B cell (primary cell): ENCODE data around the gene ZNF747. TPM values are rescaled to one million over a fixed set of nuclear protein-coding genes. Genes with fewer than 3 reads are reported as not detected.

ENCODE experiments used
- ATAC-seq: fragments of 200-7000 bp; cut with Tn5 transposase; one replicate; pipeline ENCODE4 v1.10.0; 2021; ENCODE audit warnings: low read depth, mild to moderate bottlenecking, moderate number of reproducible peaks, moderate library complexity
- CTCF ChIA-PET: fragments of 350-600 bp; sonication (Branson Sonifier 250); formaldehyde crosslinking; loops from one replicate; lab custom pipeline; 2021; ENCODE audit warnings: antibody characterized with exemption, inconsistent platforms; lab: Charles Lee
- POLR2A ChIA-PET: fragments of 350-600 bp; sonication (Branson Sonifier 250); formaldehyde crosslinking; loops from one replicate; lab custom pipeline; 2021; ENCODE audit warnings: antibody characterized with exemption; lab: Charles Lee
- DNase-seq: peaks from one replicate; pipeline ENCODE4 v3.0.0; 2013
- H2AFZ ChIP-seq: 2 replicates; pipeline ENCODE4 v1.6.1; 2012; ENCODE audit warnings: mild to moderate bottlenecking, low read depth, low read length; ENCODE audit not compliant: insufficient read depth, poor library complexity, severe bottlenecking
- H3K27ac ChIP-seq, 2 donors: 1 replicate in 1 of 2; 2 replicates in 1 of 2; pipeline ENCODE4 v1.5.1; 2012 to 2013; ENCODE audit warnings: low read length in 2 of 2, mild to moderate bottlenecking in 2 of 2, moderate library complexity in 1 of 2
- H3K27me3 ChIP-seq, 4 experiments: fragments of 200-600 bp in 1 of 4; sonication (generic) in 1 of 4; replicated peaks in 1 of 4; 1 replicate in 2 of 4; 2 replicates in 2 of 4; pipeline versions ENCODE4 v1.6.1 to v1.7.0; 2013 to 2016; ENCODE audit warnings: low read length in 3 of 4, mild to moderate bottlenecking in 2 of 4, mixed read lengths in 1 of 4, moderate library complexity in 1 of 4; ENCODE audit not compliant: insufficient read depth in 4 of 4, control insufficient read depth in 3 of 4; ENCODE audit errors: control extremely low read depth in 1 of 4
- H3K36me3 ChIP-seq, 2 experiments: replicated peaks in 1 of 2; 1 replicate in 1 of 2; 2 replicates in 1 of 2; pipeline versions ENCODE4 v1.6.1 to v1.7.1; 2013; ENCODE audit warnings: low read length in 1 of 2; ENCODE audit not compliant: insufficient read depth in 2 of 2, control insufficient read depth in 1 of 2; ENCODE audit errors: control extremely low read depth in 1 of 2, extremely low read depth in 1 of 2
- H3K4me1 ChIP-seq, 2 donors: fragments of 200-600 bp in 1 of 2; sonication (generic) in 1 of 2; 1 replicate in 1 of 2; 2 replicates in 1 of 2; pipeline versions ENCODE4 v1.5.1 to v1.6.1; 2013 to 2017; ENCODE audit warnings: low read length in 2 of 2; ENCODE audit not compliant: control insufficient read depth in 2 of 2, insufficient read depth in 2 of 2
- H3K4me2 ChIP-seq: replicated peaks from 2 replicates; pipeline ENCODE3; 2012; ENCODE audit warnings: mild to moderate bottlenecking, low read depth, low read length; ENCODE audit not compliant: poor library complexity, severe bottlenecking
- H3K4me3 ChIP-seq, 5 experiments: fragments of 200-600 bp in 1 of 5; sonication (generic) in 1 of 5; 1 replicate in 3 of 5; 2 replicates in 2 of 5; pipeline versions ENCODE4 v1.5.1 to v1.7.0; 2011 to 2016; ENCODE audit warnings: low read length in 4 of 5, mild to moderate bottlenecking in 4 of 5, low read depth in 2 of 5, control low read depth in 1 of 5, moderate library complexity in 1 of 5; ENCODE audit not compliant: insufficient read depth in 1 of 5; ENCODE audit errors: control extremely low read depth in 1 of 5, extremely low read depth in 1 of 5
- H3K79me2 ChIP-seq: fragments of 200-600 bp; sonication (generic); one replicate; pipeline ENCODE4 v1.6.0; 2016; ENCODE audit warnings: low read length; ENCODE audit not compliant: control insufficient read depth, insufficient read depth
- H3K9ac ChIP-seq: fragments of 200-600 bp; sonication (generic); 2 replicates; pipeline ENCODE4 v1.6.1; 2017; ENCODE audit warnings: mild to moderate bottlenecking, low read length, moderate library complexity
- H3K9me3 ChIP-seq, 3 donors: one replicate each; pipeline versions ENCODE4 v1.6.1 to v1.7.1; 2013; ENCODE audit warnings: low read length in 2 of 3; ENCODE audit not compliant: control insufficient read depth in 2 of 3, insufficient read depth in 1 of 3; ENCODE audit errors: control extremely low read depth in 1 of 3
- H4K20me1 ChIP-seq: 2 replicates; pipeline ENCODE4 v1.6.0; 2012; ENCODE audit warnings: mild to moderate bottlenecking, low read length; ENCODE audit not compliant: insufficient read depth, control insufficient read depth, poor library complexity, severe bottlenecking
- H3K27ac Mint-ChIP-seq: one replicate; pipeline ENCODE4 v1.8.0; 2021; ENCODE audit warnings: mixed read lengths
- H3K27me3 Mint-ChIP-seq: one replicate; pipeline ENCODE4 v1.8.0; 2021; ENCODE audit warnings: mixed read lengths
- H3K4me1 Mint-ChIP-seq: one replicate; pipeline ENCODE4 v1.8.0; 2021; ENCODE audit warnings: mixed read lengths
- H3K4me3 Mint-ChIP-seq: one replicate; pipeline ENCODE4 v1.8.0; 2021; ENCODE audit warnings: mixed read lengths
- H3K9me3 Mint-ChIP-seq: one replicate; pipeline ENCODE4 v1.8.0; 2022; ENCODE audit warnings: mixed read lengths; ENCODE audit not compliant: insufficient read depth
- EZH2 ChIP-seq: IDR thresholded peaks from 2 replicates; pipeline ENCODE4 v1.6.1; 2012; ENCODE audit warnings: borderline replicate concordance, low read depth, mild to moderate bottlenecking, moderate library complexity, low read length; ENCODE audit not compliant: insufficient read depth, poor library complexity, severe bottlenecking
- WGBS: methylation state at CpG from one replicate; pipeline ENCODE4 v1.1.5; 2013; ENCODE audit warnings: missing lambda C conversion rate; ENCODE audit not compliant: insufficient coverage; 5-methylcytosine and 5-hydroxymethylcytosine counted together
- intact Hi-C: fragments of 100-400 bp; cut with micrococcal nuclease; formaldehyde crosslinking; loops from one replicate; pipeline ENCODE4 v1.10.0; 2022
- polyA plus RNA-seq: library from polyadenylated mRNA; depleted of rRNA; stranded (reverse); fragments of >200 nt; gene quantifications from 2 replicates; pipeline ENCODE4 v1.2.3, GENCODE V29; 2012
- total RNA-seq, 2 donors: library from RNA; stranded (reverse); fragments of 120-200 nt in 1 of 2; gene quantifications; 1 replicate in 1 of 2; 2 replicates in 1 of 2; pipeline versions ENCODE4 v1.2.3 to v1.2.4, GENCODE V29; 2013 to 2022
- TF ChIP-seq, protein P1 (sequence below): fragments of 200-600 bp; IDR thresholded peaks from one replicate; pipeline ENCODE4 v1.8.0; 2022; ENCODE audit warnings: antibody characterized with exemption, mild to moderate bottlenecking

ZNF747 gene
- total and polyA plus RNA-seq, 2 donors (not counting 1 experiment from before 2014, with no cell fraction given), result 9.7 to 17.3 TPM

DNA sequence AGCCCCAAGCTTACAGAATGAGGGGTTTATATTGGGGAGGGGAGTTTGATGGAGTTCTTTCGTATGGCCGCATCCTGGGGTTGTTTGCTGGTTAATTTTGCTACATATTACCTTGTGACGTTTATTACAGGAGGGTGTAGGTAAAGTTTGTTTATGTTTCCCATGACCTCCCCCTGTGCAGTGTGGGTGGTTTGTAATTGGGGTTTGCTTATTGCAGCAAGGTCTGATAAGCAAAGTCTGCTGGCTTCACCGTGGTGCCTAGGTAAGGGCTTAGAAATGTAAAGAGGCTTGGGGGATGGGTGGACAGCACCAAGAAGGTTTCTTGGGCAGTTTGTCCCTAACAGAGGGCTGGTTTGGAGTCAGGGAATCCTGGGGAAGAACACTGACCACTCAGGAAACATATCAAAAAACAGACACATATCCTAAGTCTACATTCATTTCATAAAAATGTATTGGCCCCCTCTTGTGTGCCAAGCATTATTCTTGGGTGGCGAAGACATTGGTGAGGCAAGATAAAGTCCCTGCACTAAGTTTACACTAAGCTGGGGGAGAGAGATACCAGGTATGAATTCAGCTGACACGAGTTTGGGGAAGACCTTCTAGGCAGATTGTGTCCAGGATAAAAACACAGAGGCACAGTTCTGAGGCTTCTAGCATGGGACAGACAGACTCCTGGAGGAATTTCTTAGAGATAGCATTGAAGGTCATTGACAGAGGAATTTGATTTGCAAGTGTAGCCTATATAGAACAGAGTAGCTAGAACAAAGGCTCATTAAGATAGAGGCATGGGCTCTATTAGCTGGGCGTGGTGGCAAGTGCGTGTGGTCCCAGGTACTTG lies 14.0 kb upstream of the ZNF747 start:
- H3K27ac Mint-ChIP-seq, result peak overlapping the region; percentile 21

DNA sequence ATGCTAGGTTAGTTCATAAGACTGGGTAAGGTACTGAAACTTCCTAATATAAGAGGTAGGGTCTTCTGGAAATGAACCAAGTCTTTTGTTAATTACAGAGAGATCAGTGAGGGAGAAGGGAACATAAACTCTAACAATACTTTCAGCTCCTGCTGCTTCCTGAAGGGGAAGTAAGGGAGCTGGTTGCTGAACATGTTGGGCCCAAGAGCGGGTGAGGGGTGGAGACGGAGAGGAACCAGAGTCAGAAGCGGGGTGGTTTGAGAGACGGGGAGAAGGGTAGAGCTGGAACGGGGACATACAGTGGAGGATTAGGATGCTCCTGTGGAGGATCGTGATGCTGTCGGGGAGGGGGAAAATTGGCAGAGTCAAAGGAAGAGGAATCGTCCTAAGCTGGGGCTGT lies 11.5 kb upstream of the ZNF747 start:
- intact Hi-C loops, result no loop called here
- ChIA-PET CTCF (no interaction called here), POLR2A (no interaction called here)
- Mint-ChIP-seq H3K4me3 (no peak overlapping the region), H3K4me1 (no peaks in the 10 kb centered on the region), H3K27me3 (no peaks in the 10 kb centered on the region), H3K27ac (no peak overlapping the region), H3K9me3 (no peaks in the 10 kb centered on the region)
- no peak overlapping the region for H3K9ac ChIP-seq
- no peak overlapping the region for H3K27ac ChIP-seq
- DNase-seq (no peak), ATAC-seq (no peak)
- 74% methylated on average over 8 of the region's 8 CpGs for WGBS
- H3K27me3 ChIP-seq, result no peaks in the 10 kb centered on the region
- no peaks in the 10 kb centered on the region for H4K20me1 ChIP-seq
- H3K9me3 ChIP-seq, result no peaks in the 10 kb centered on the region
- H3K4me1 ChIP-seq, result no peaks in the 10 kb centered on the region
- TF ChIP-seq, protein P1, sequence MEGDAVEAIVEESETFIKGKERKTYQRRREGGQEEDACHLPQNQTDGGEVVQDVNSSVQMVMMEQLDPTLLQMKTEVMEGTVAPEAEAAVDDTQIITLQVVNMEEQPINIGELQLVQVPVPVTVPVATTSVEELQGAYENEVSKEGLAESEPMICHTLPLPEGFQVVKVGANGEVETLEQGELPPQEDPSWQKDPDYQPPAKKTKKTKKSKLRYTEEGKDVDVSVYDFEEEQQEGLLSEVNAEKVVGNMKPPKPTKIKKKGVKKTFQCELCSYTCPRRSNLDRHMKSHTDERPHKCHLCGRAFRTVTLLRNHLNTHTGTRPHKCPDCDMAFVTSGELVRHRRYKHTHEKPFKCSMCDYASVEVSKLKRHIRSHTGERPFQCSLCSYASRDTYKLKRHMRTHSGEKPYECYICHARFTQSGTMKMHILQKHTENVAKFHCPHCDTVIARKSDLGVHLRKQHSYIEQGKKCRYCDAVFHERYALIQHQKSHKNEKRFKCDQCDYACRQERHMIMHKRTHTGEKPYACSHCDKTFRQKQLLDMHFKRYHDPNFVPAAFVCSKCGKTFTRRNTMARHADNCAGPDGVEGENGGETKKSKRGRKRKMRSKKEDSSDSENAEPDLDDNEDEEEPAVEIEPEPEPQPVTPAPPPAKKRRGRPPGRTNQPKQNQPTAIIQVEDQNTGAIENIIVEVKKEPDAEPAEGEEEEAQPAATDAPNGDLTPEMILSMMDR, result no peak
- TF ChIP-seq EZH2, result no peak
- no peak overlapping the region for H2AFZ ChIP-seq
- no peak overlapping the region for H3K4me2 ChIP-seq
- H3K79me2 ChIP-seq, result peaks cover 88% of the 10 kb centered on the region
- H3K4me3 ChIP-seq, result no peak overlapping the region
- no peaks in the 10 kb centered on the region for H3K36me3 ChIP-seq

More for the DNA sequence above, 14.0 kb upstream of the ZNF747 start:
- WGBS, result 90% methylated on average over 8 of the region's 8 CpGs
- ATAC-seq (no peak), DNase-seq (no peak)
- ChIA-PET CTCF (interaction anchor here (1.0 to 1.6 kb wide), 3 partner anchors 10 to 119 kb away, joined by 3 read pairs; partner anchors contain the start of genes DCTPP1 and ZNF764), POLR2A (interaction anchor here (0.7 kb wide), 1 partner anchor 23 kb away, joined by 3 read pairs; no protein-coding TSS in a partner anchor)
- Histone ChIP-seq H3K27me3 (no peaks in the 10 kb centered on the region), H3K4me3 (no peak overlapping the region), H3K4me1 (peaks cover 0 to 5% of the 10 kb centered on the region in 2 donors), H4K20me1 (no peaks in the 10 kb centered on the region), H2AFZ (no peak overlapping the region), H3K27ac (no peak overlapping the region), H3K79me2 (peaks cover 80% of the 10 kb centered on the region), H3K9ac (no peak overlapping the region), H3K9me3 (no peaks in the 10 kb centered on the region), H3K4me2 (no peak overlapping the region), H3K36me3 (peaks cover 0 to 9% of the 10 kb centered on the region in 2 experiments)
- no peak for TF ChIP-seq EZH2
- TF ChIP-seq, protein P1, result no peak
- intact Hi-C loops, result no loop called here
- peaks cover 10% of the 10 kb centered on the region for H3K4me1 Mint-ChIP-seq
- no peaks in the 10 kb centered on the region for H3K9me3 Mint-ChIP-seq
- no peaks in the 10 kb centered on the region for H3K27me3 Mint-ChIP-seq
- no peak overlapping the region for H3K4me3 Mint-ChIP-seq
